ENCODE data around the gene KLRC3.
"Not testable (repeated sequence)": the region's sequence is repeated elsewhere in the genome, so short reads cannot be mapped to it uniquely, and the experiment has no call there.

The KLRC3 gene

GRCh38 chr12:10400829-10401228 lies 19.6 kb downstream of the KLRC3 start:
- DNase-seq (ENCODE audit: low read depth in 2 of 2): no peak

GRCh38 chr12:10398168-10398567 lies 22.2 kb downstream of the KLRC3 start:
- no peak for DNase-seq (ENCODE audit: low read depth in 2 of 2)

GRCh38 chr12:10397296-10397695 lies 23.1 kb downstream of the KLRC3 start:
- no peak for DNase-seq (ENCODE audit: low read depth in 2 of 2)

GRCh38 chr12:10396176-10396575 lies 24.2 kb downstream of the KLRC3 start:
- not testable (repeated sequence) for DNase-seq (ENCODE audit: low read depth in 2 of 2)

GRCh38 chr12:10395390-10395998 lies 24.9 kb downstream of the KLRC3 start:
- no peak for DNase-seq (ENCODE audit: low read depth in 2 of 2)

- not testable (repeated sequence) for DNase-seq (ENCODE audit: low read depth in 2 of 2)
Measured at GRCh38 chr12:10394531-10395152, 25.8 kb downstream of the KLRC3 start.

GRCh38 chr12:10393291-10393690 lies 27.1 kb downstream of the KLRC3 start:
- DNase-seq (ENCODE audit: low read depth in 2 of 2): no peak

GRCh38 chr12:10392394-10392930 lies 27.9 kb downstream of the KLRC3 start:
- DNase-seq (ENCODE audit: low read depth in 2 of 2): no peak

GRCh38 chr12:10390991-10391390 lies 29.4 kb downstream of the KLRC3 start:
- not testable (repeated sequence) for DNase-seq (ENCODE audit: low read depth in 2 of 2)

GRCh38 chr12:10389904-10390303 lies 30.5 kb downstream of the KLRC3 start, which contains the start of gene KLRK1:
Gene KLRK1, minus strand, starts transcription at chr12:10390041. Its CDS starts 1,231 bp downstream, at chr12:10388810.
- DNase-seq (ENCODE audit: low read depth in 2 of 2): no peak

GRCh38 chr12:10388624-10389413 lies 31.6 kb downstream of the KLRC3 start:
- DNase-seq (ENCODE audit: low read depth in 2 of 2): no peak

- not testable (repeated sequence) for DNase-seq (ENCODE audit: low read depth in 2 of 2)
Measured at GRCh38 chr12:10387498-10387897, 32.9 kb downstream of the KLRC3 start.

- DNase-seq (ENCODE audit: low read depth in 2 of 2): no peak
Measured at GRCh38 chr12:10386857-10387256, 33.5 kb downstream of the KLRC3 start.

GRCh38 chr12:10385166-10385613 lies 35.2 kb downstream of the KLRC3 start:
- no peak for DNase-seq (ENCODE audit: low read depth in 2 of 2)

- DNase-seq (ENCODE audit: low read depth in 2 of 2): no peak
Measured at GRCh38 chr12:10384191-10384590, 36.2 kb downstream of the KLRC3 start.

- no peak for DNase-seq (ENCODE audit: low read depth in 2 of 2)
Measured at GRCh38 chr12:10381928-10382628, 38.3 kb downstream of the KLRC3 start.

- not testable (repeated sequence) for DNase-seq (ENCODE audit: low read depth in 2 of 2)
Measured at GRCh38 chr12:10378737-10379136, 41.7 kb downstream of the KLRC3 start.

- no peak for DNase-seq (ENCODE audit: low read depth in 2 of 2)
Measured at GRCh38 chr12:10374624-10375018, 45.8 kb downstream of the KLRC3 start.

- no peak for DNase-seq (ENCODE audit: low read depth in 2 of 2)
Measured at GRCh38 chr12:10372559-10372958, 47.8 kb downstream of the KLRC3 start.

GRCh38 chr12:10371893-10372535 lies 48.4 kb downstream of the KLRC3 start:
- not testable (repeated sequence) for DNase-seq (ENCODE audit: low read depth in 2 of 2)

Data from stimulated activated CD4-positive, alpha-beta T cell treated with anti-CD3 and anti-CD28 coated beads, Interleukin-1b, Interleukin-23, amount 100 ng/mL, for 1 hour (primary cell).